HFF-Myc (cell line): Measurements from ENCODE around the gene PPP1R1C.

ENCODE experiments used
- DNase-seq: peaks from one replicate; pipeline ENCODE4 v3.0.0-alpha.2; 2011; ENCODE audit warnings: low read depth; ENCODE audit errors: extremely low read depth
- H3K4me3 ChIP-seq: replicated peaks from 2 replicates; pipeline ENCODE4 v1.5.1; 2011; ENCODE audit warnings: low read depth, mild to moderate bottlenecking, control low read depth, low read length
- TF ChIP-seq, protein P1 (sequence below): IDR thresholded peaks from 2 replicates; pipeline ENCODE4 v1.5.1; 2012; ENCODE audit warnings: mild to moderate bottlenecking, low read depth, low read length, control low read depth; ENCODE audit errors: missing control alignments

Gene PPP1R1C

GRCh38 chr2:182062329-182062972 is 76.8 kb downstream of the PPP1R1C start:
- TF ChIP-seq, protein P1, sequence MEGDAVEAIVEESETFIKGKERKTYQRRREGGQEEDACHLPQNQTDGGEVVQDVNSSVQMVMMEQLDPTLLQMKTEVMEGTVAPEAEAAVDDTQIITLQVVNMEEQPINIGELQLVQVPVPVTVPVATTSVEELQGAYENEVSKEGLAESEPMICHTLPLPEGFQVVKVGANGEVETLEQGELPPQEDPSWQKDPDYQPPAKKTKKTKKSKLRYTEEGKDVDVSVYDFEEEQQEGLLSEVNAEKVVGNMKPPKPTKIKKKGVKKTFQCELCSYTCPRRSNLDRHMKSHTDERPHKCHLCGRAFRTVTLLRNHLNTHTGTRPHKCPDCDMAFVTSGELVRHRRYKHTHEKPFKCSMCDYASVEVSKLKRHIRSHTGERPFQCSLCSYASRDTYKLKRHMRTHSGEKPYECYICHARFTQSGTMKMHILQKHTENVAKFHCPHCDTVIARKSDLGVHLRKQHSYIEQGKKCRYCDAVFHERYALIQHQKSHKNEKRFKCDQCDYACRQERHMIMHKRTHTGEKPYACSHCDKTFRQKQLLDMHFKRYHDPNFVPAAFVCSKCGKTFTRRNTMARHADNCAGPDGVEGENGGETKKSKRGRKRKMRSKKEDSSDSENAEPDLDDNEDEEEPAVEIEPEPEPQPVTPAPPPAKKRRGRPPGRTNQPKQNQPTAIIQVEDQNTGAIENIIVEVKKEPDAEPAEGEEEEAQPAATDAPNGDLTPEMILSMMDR, result no peak
- no peak overlapping the region for H3K4me3 ChIP-seq
- DNase-seq, result no peak

GRCh38 chr2:182064019-182064778 is 78.5 kb downstream of the PPP1R1C start:
- DNase-seq, result no peak
- TF ChIP-seq, protein P1, result no peak
- H3K4me3 ChIP-seq, result no peak overlapping the region

DNA sequence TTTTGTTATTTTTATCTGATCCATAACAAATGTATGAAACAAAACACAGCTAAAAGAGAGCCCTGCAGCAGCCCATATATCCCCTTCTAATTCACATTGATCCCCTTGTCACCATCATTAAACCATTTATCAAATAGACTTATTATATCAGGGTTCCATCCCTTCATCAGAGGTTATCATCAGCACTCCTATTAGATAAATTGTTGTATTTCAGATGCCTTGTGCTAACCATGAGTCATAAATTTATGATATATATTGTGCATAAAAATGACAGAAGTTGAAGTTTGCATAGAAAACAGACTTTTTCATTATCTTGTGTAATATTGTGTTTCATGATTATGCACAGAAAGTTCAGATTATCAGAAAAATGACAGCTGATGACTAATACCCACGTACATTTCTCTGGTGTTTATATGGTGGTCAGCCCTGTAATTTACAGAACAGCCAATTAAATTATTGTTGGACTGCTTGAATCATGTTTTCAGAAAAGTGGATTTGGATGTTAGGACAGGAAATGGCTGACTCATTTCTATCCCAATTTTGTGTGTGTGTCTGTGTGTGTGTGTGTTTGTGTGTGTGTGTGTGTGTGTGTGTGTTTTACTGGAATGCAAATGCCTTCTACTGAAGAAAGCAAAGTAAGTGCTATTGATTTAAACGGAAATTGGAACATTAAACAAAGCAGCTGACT is 80.9 kb downstream of the PPP1R1C start:
- peak; percentile 78 for DNase-seq
- H3K4me3 ChIP-seq, result no peak overlapping the region
- TF ChIP-seq, protein P1, result no peak

- no peak overlapping the region for H3K4me3 ChIP-seq
- no peak for DNase-seq
- TF ChIP-seq, protein P1, result no peak
Measured at GRCh38 chr2:182067393-182067792, 81.7 kb downstream of the PPP1R1C start.

DNA sequence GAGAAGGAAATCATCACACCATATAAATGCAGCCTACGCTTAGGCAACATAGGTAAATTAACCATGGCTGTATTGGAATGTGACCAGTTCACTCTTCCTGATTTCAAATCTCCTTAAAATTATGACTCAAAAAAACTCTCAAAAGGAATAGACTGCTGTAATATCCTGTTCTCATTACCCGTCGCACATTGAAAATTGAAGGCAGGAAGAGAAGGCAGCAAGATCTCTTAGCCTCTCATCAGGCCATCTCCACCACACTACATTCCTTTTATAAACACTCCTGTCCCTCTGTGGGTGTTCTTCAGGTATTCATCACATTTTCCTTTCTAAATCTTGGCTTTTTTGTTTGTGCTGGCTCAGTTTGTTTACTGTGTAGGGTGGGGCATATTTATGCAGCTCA is 83.2 kb downstream of the PPP1R1C start:
- DNase-seq, result no peak
- TF ChIP-seq, protein P1, result no peak
- no peak overlapping the region for H3K4me3 ChIP-seq

DNA sequence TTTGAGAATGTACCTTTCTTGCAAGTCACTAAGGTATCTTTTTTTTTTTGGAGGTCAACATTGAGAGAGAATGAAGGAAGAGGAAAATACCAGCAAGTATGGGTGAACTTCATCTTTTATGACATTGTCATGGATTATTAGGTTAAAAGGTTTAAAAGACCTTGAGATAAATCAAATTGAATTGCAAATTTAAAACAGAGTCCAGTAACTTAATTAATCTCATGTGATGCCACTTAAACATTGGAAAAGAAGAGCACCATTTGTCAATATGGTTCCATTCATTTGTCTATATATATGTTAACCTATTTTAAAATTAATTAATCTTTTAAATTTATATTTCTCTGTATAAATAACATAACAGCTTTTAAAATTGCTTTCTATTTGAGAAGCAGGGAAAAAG is 83.8 kb downstream of the PPP1R1C start:
- H3K4me3 ChIP-seq, result no peak overlapping the region

More for the DNA sequence above, 83.8 kb downstream of the PPP1R1C start:
- DNase-seq, result no peak
- TF ChIP-seq, protein P1, result no peak
